Gastroesophageal sphincter (tissue), 4 donors: Measurements from ENCODE around the gene TBCEL. TPM values are rescaled to one million over a fixed set of nuclear protein-coding genes. Genes with fewer than 3 reads are reported as not detected.
"Not testable (repeated sequence)": the region's sequence is repeated elsewhere in the genome, so short reads cannot be mapped to it uniquely, and the experiment has no call there.

Experiments
- ATAC-seq: fragments of 150-250 bp; one replicate; pipeline ENCODE4 v1.9.1; 2016; ENCODE audit warnings: mild to moderate bottlenecking, moderate library complexity
- H3K27ac ChIP-seq, 4 donors: fragments of 200-600 bp; sonication (generic) in 3 of 4; 1 replicate in 3 of 4; 2 replicates in 1 of 4; pipeline ENCODE4 v1.5.1; 2016 to 2019
- H3K27me3 ChIP-seq: fragments of 200-600 bp; sonication (generic); one replicate; pipeline ENCODE4 v1.5.1; 2019
- H3K36me3 ChIP-seq, 2 donors: fragments of 200-600 bp; sonication (generic); one replicate each; pipeline ENCODE4 v1.5.1; 2019; ENCODE audit warnings: control low read depth in 1 of 2
- H3K4me1 ChIP-seq, 3 donors: fragments of 200-600 bp; sonication (generic); 1 replicate in 2 of 3; 2 replicates in 1 of 3; pipeline ENCODE4 v1.5.1; 2016 to 2019; ENCODE audit warnings: control low read depth in 2 of 3
- H3K4me3 ChIP-seq, 2 donors: fragments of 200-600 bp; sonication (generic); one replicate each; pipeline ENCODE4 v1.5.1; 2019; ENCODE audit warnings: mild to moderate bottlenecking in 1 of 2, moderate library complexity in 1 of 2
- H3K9me3 ChIP-seq, 3 donors: fragments of 200-600 bp; sonication (generic); one replicate each; pipeline ENCODE4 v1.5.1; 2017 to 2019; ENCODE audit warnings: control low read depth in 2 of 3
- EP300 ChIP-seq: sonication (generic); formaldehyde crosslinking; IDR thresholded peaks from one replicate; pipeline ENCODE4 v1.6.1; 2017; ENCODE audit warnings: antibody characterized with exemption, mild to moderate bottlenecking
- POLR2A ChIP-seq, 2 donors: fragments of 450-650 bp; IDR thresholded peaks; one replicate each; pipeline ENCODE4 v1.6.1; 2017; ENCODE audit warnings: antibody characterized with exemption in 2 of 2, mild to moderate bottlenecking in 2 of 2, moderate library complexity in 1 of 2
- POLR2AphosphoS5 ChIP-seq: sonication (generic); formaldehyde crosslinking; IDR thresholded peaks from one replicate; pipeline ENCODE4 v1.6.1; 2017; ENCODE audit warnings: antibody characterized with exemption
- WGBS, 2 donors: methylation state at CpG; one replicate each; pipeline ENCODE4 v1.1.5; 2018; ENCODE audit warnings: low coverage in 1 of 2; 5-methylcytosine and 5-hydroxymethylcytosine counted together
- total RNA-seq, 4 donors: library from RNA; depleted of rRNA; stranded (reverse); fragments of >200 nt; gene quantifications; one replicate each; pipeline ENCODE4 v1.1.0, GENCODE V29; 2016
- TF ChIP-seq, protein P1 (sequence below), 4 experiments: fragments of 200-600 bp in 2 of 4; fragments of 450-650 bp in 2 of 4; sonication (generic) in 1 of 4; IDR thresholded peaks; one replicate each; pipeline ENCODE4 v1.5.1; 2017 to 2019; ENCODE audit warnings: antibody characterized with exemption in 4 of 4, mild to moderate bottlenecking in 2 of 4, moderate library complexity in 2 of 4

TBCEL gene
- total RNA-seq, 4 donors from 2014 or later: 25.7 to 39.0 (median 30.8) TPM

GRCh38 chr11:121024989-121025388, 1.1 kb downstream of the TBCEL start:
- no peak overlapping the region for H3K27ac ChIP-seq
- H3K4me1 ChIP-seq: peaks cover 6 to 39% (median 8%) of the 10 kb centered on the region in 3 donors
- H3K27me3 ChIP-seq: no peaks in the 10 kb centered on the region
- 33 to 47% methylated on average over 3 of the region's 3 CpGs for WGBS, 2 donors
- no peak for ATAC-seq
- peak overlapping the region; percentile 87 to 91 for H3K4me3 ChIP-seq
- H3K9me3 ChIP-seq: no peaks in the 10 kb centered on the region
- TF ChIP-seq POLR2A (IDR thresholded peaks at IDR 0.05): no peak
- TF ChIP-seq, protein P1, sequence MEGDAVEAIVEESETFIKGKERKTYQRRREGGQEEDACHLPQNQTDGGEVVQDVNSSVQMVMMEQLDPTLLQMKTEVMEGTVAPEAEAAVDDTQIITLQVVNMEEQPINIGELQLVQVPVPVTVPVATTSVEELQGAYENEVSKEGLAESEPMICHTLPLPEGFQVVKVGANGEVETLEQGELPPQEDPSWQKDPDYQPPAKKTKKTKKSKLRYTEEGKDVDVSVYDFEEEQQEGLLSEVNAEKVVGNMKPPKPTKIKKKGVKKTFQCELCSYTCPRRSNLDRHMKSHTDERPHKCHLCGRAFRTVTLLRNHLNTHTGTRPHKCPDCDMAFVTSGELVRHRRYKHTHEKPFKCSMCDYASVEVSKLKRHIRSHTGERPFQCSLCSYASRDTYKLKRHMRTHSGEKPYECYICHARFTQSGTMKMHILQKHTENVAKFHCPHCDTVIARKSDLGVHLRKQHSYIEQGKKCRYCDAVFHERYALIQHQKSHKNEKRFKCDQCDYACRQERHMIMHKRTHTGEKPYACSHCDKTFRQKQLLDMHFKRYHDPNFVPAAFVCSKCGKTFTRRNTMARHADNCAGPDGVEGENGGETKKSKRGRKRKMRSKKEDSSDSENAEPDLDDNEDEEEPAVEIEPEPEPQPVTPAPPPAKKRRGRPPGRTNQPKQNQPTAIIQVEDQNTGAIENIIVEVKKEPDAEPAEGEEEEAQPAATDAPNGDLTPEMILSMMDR (IDR thresholded peaks at IDR 0.05): no peak
- no peak for TF ChIP-seq EP300
- no peak for TF ChIP-seq POLR2AphosphoS5
- no peaks in the 10 kb centered on the region for H3K36me3 ChIP-seq

DNA sequence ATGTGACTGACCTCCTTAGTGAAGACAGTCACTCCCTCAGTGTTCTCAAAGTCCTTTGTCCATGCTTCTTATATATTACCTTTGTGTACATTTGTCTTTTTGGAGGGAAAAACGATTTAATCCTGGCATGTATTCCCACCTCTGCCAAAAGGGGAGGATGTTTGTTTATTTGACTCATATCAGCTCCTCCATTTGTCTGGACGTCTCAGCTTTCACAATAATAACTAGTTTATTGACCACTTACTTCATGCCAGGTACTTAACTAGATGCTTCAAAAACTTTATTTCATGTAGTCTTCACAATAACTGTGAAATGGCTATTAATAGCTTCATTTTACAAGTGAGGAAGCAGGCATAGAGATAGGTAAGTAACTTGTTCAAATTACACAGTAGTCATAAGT, 5.3 kb downstream of the TBCEL start:
- Histone ChIP-seq H3K9me3 (no peaks in the 10 kb centered on the region), H3K27ac (no peak overlapping the region), H3K4me1 (peaks cover 6 to 34% (median 8%) of the 10 kb centered on the region in 3 donors), H3K4me3 (no peak overlapping the region), H3K27me3 (no peaks in the 10 kb centered on the region), H3K36me3 (no peaks in the 10 kb centered on the region)
- ATAC-seq: no peak
- 35 to 36% methylated on average over 2 of the region's 2 CpGs for WGBS, 2 donors
- TF ChIP-seq, protein P1 (IDR thresholded peaks at IDR 0.05): no peak
- TF ChIP-seq POLR2AphosphoS5 (no peak), POLR2A (IDR thresholded peaks at IDR 0.05) (no peak), EP300 (no peak)

- TF ChIP-seq, protein P1 (IDR thresholded peaks at IDR 0.05): no peak
- TF ChIP-seq EP300 (no peak), POLR2A (IDR thresholded peaks at IDR 0.05) (no peak), POLR2AphosphoS5 (no peak)
- no peak overlapping the region for H3K4me3 ChIP-seq
- no peak for ATAC-seq
- no peaks in the 10 kb centered on the region for H3K27me3 ChIP-seq
- WGBS, 2 donors: 50 to 52% methylated on average over 2 to 3 of the region's 3 CpGs
- H3K4me1 ChIP-seq: peaks cover 3 to 27% (median 4%) of the 10 kb centered on the region in 3 donors
- H3K9me3 ChIP-seq: no peaks in the 10 kb centered on the region
- H3K27ac ChIP-seq: no peak overlapping the region
- H3K36me3 ChIP-seq: no peaks in the 10 kb centered on the region
Observed at GRCh38 chr11:121029813-121030445, 6.0 kb downstream of the TBCEL start.

- no peak for TF ChIP-seq EP300
- no peak for TF ChIP-seq POLR2AphosphoS5
- TF ChIP-seq POLR2A (IDR thresholded peaks at IDR 0.05): no peak
- TF ChIP-seq, protein P1 (IDR thresholded peaks at IDR 0.05): no peak
- no peak for ATAC-seq
- Histone ChIP-seq H3K27me3 (no peaks in the 10 kb centered on the region), H3K9me3 (no peaks in the 10 kb centered on the region), H3K4me1 (peaks cover 0 to 14% (median 0%) of the 10 kb centered on the region in 3 donors), H3K4me3 (no peak overlapping the region), H3K36me3 (no peaks in the 10 kb centered on the region), H3K27ac (no peak overlapping the region)
- WGBS, 2 donors: 86 to 93% methylated on average over 2 of the region's 2 CpGs
Observed at GRCh38 chr11:121031167-121031566, 7.3 kb downstream of the TBCEL start.

GRCh38 chr11:121031648-121032047, 7.7 kb downstream of the TBCEL start:
- not testable (repeated sequence) for ATAC-seq, H3K36me3 ChIP-seq, H3K4me3 ChIP-seq, H3K4me1 ChIP-seq, H3K9me3 ChIP-seq, H3K27ac ChIP-seq, H3K27me3 ChIP-seq
- 90 to 100% methylated on average over 2 of the region's 4 CpGs for WGBS, 2 donors
